ENCODE measurements around the gene LRRN3. TPM values are rescaled to one million over a fixed set of nuclear protein-coding genes. Genes with fewer than 3 reads are reported as not detected.

Gene LRRN3
- total and polyA plus RNA-seq, 2 experiments from 2014 or later, result 0.40 TPM; not detected in 1

- no peak for TF ChIP-seq CTCF (conservative IDR thresholded peaks at IDR 0.05; ENCODE audit: low read depth in 2 of 2)
- TF ChIP-seq JUNB (IDR thresholded peaks at IDR 0.05; ENCODE audit: unreplicated experiment), result no peak
- no peak for TF ChIP-seq NANOG (IDR thresholded peaks at IDR 0.05; ENCODE audit: borderline replicate concordance)
These were observed 14.7 kb upstream of the LRRN3 start (continued) for GRCh38 chr7:111076205-111076604.

- Histone ChIP-seq H3K9me2 (ENCODE audit: insufficient read depth) (no peaks in the 10 kb centered on the region), H4K20me1 (replicated peaks; ENCODE audit: insufficient read depth) (no peaks in the 10 kb centered on the region), H2AFZ (no peak overlapping the region), H3F3A (replicated peaks; ENCODE audit: low read depth) (no peaks in the 10 kb centered on the region), H3K27ac (ENCODE audit: low read depth) (no peak overlapping the region), H3K36me3 (ENCODE audit: insufficient read depth) (no peaks in the 10 kb centered on the region), H3K4me2 (no peak overlapping the region), H3K79me2 (replicated peaks; ENCODE audit: insufficient read depth) (no peaks in the 10 kb centered on the region), H3K4me1 (ENCODE audit: insufficient read depth) (peaks cover 37% of the 10 kb centered on the region), H3K4me3 (no peak overlapping the region), H3K27me3 (ENCODE audit: insufficient read depth) (no peaks in the 10 kb centered on the region)
- TF ChIP-seq REST (IDR thresholded peaks at IDR 0.05; ENCODE audit: unreplicated experiment), result no peak
- Mint-ChIP-seq H3K36me3 (ENCODE audit: low read depth) (no peaks in the 10 kb centered on the region; the same call in 2 of the 3 replicates), H3K27me3 (ENCODE audit: insufficient read depth, low read depth, poor library complexity) (no peaks in the 10 kb centered on the region), H3K9me3 (no peaks in the 10 kb centered on the region), H3K4me3 (no peak overlapping the region), H3K4me1 (peaks cover 35% of the 10 kb centered on the region), H3K27ac (no peak overlapping the region)
- ATAC-seq (no peak), DNase-seq (ENCODE audit: low spot score) (no peak)
These were observed 13.9 kb upstream of the LRRN3 start for GRCh38 chr7:111077001-111077400.

GRCh38 chr7:111080495-111081105, 10.3 kb upstream of the LRRN3 start:
- Histone ChIP-seq H3K4me1 (ENCODE audit: insufficient read depth) (peaks cover 32% of the 10 kb centered on the region), H3K36me3 (ENCODE audit: insufficient read depth) (no peaks in the 10 kb centered on the region), H3K27me3 (ENCODE audit: insufficient read depth) (no peaks in the 10 kb centered on the region), H3K4me2 (no peak overlapping the region), H4K20me1 (replicated peaks; ENCODE audit: insufficient read depth) (no peaks in the 10 kb centered on the region), H3F3A (replicated peaks; ENCODE audit: low read depth) (no peaks in the 10 kb centered on the region), H2AFZ (no peak overlapping the region), H3K4me3 (no peak overlapping the region), H3K79me2 (replicated peaks; ENCODE audit: insufficient read depth) (no peaks in the 10 kb centered on the region), H3K27ac (ENCODE audit: low read depth) (no peak overlapping the region), H3K9me2 (ENCODE audit: insufficient read depth) (no peaks in the 10 kb centered on the region)
- H3K27ac Mint-ChIP-seq, result no peak overlapping the region
- peaks cover 29% of the 10 kb centered on the region for H3K4me1 Mint-ChIP-seq
- no peaks in the 10 kb centered on the region for H3K36me3 Mint-ChIP-seq (ENCODE audit: low read depth)
- ATAC-seq (no peak), DNase-seq (ENCODE audit: low spot score) (no peak)
- H3K27me3 Mint-ChIP-seq (ENCODE audit: insufficient read depth, low read depth, poor library complexity), result no peaks in the 10 kb centered on the region
- H3K9me3 Mint-ChIP-seq, result 0 out of 3 replicates have a peak, but pooled peaks cover 2% of the 10 kb centered on the region
- TF ChIP-seq STAT1 (IDR thresholded peaks at IDR 0.05; ENCODE audit: unreplicated experiment) (no peak), NANOG (IDR thresholded peaks at IDR 0.05; ENCODE audit: borderline replicate concordance) (no peak), EZH2phosphoT487 (IDR thresholded peaks at IDR 0.05; ENCODE audit: unreplicated experiment) (no peak), JUNB (IDR thresholded peaks at IDR 0.05; ENCODE audit: unreplicated experiment) (no peak), ZNF114 (CRISPR knock-in tag; IDR thresholded peaks at IDR 0.05) (no peak)
- H3K4me3 Mint-ChIP-seq, result no peak overlapping the region

All from GM23338 (cell line).